HG03442 (cell line): Measurements from ENCODE around the gene KRTAP10-6.
"Not testable (repeated sequence)": the region's sequence is repeated elsewhere in the genome, so short reads cannot be mapped to it uniquely, and the experiment has no call there.

Experiments used
- ATAC-seq: cut with Tn5 transposase; IDR thresholded peaks from one replicate; pipeline ENCODE4 v1.9.1; 2021; ENCODE audit warnings: mild to moderate bottlenecking, moderate library complexity; ENCODE audit not compliant: unreplicated experiment

The KRTAP10-6 gene

DNA sequence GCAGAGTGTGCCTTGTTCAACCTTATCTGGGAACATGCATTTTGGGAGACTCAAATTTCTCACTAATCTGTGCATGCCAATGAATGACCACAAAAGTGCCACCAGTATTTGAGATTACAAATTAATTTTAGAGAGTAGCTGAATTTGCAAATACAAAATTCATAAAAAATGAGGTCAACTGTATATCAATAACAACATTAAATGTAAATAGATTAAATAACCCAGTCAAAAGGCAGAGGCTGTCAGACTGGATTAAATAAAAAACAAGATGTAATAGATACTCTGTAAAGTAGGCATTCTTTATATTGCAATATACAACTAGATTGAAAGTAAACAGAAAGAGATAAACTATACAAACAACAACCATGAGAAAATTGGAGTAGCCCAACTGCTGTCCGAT is 28.2 kb downstream of the KRTAP10-6 start:
- ATAC-seq: no peak

DNA sequence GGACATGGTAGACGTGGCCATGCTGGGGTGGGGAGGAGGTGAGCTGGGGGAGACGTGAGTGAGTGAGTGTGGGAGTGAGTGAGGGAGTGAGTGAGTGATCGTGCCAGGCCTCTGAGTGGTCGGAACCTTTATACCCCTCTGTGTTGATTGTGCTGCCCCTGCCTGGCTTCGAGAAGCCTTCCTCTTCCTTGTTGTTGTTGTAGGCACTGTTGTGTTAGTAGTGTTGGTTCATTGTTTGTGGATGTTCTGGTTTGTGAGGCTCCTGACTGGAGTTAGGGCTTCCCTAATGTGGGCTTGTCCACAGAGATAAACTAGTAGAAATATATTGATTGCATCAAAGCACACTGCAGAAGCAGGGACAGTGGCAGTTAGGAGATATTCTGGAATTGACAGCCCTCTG is 33.6 kb downstream of the KRTAP10-6 start, which contains the start of gene KRTAP10-3:
KRTAP10-3 (minus strand) TSS at position 101 of the 400 bp plus-strand sequence; CDS start at position 21, 80 bp downstream.
- ATAC-seq: no peak

DNA sequence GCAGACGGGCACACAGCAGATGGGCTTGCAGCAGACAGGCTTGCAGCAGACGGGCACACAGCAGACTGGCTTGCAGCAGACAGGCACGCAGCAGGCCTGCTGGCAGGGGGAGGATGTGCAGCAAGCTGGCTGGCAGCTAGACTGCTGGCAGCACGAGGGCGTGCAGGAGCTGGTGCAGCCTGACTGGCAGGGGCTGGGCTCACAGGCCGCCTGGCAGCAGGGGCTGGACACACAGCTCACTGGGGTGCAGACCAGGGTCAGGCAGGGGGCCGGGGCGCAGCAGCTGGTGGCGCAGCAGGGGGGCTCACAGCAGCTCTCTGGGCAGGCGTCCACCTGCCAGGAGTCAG is 34.0 kb downstream of the KRTAP10-6 start:
- ATAC-seq: not testable (repeated sequence)

DNA sequence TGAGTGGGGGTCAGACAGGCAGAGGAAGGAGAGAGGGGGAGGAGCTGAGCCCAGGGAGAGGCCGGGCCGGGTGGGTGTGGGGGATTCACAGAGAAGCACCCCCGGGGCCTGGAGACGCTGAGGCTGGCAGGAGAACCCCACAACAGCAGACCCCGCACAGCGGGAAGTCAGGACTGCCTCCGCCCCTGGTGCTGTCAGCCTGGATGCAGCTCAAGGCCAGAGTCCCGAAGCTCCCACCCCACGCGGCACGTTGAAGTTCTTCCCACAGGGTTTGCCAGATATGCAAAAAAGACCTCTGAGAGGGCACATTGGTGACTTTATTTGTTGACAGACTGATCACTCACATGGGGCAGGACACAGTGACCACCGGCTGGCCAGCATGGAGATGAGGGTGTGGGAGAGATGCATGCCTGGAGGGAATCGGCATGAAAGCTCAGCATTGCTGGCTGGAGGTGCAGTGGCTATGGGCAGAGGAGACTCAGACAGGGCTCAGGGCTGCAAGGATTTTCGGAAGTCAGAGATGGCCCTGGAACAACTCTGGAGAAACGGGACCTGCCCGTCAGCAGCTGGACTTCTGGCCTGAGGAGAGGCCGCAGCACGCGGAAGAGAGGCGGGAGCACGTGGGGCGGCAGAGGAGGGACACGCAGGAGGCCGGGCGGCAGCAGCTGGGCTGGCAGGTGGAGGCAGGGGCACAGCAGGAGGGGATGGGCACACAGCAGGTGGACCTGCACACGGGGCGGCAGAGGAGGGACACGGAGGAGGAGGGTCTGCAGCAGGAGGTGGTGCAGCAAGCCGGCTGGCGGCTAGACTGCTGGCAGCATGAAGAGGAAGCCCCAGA is 34.6 kb downstream of the KRTAP10-6 start:
- no peak for ATAC-seq

DNA sequence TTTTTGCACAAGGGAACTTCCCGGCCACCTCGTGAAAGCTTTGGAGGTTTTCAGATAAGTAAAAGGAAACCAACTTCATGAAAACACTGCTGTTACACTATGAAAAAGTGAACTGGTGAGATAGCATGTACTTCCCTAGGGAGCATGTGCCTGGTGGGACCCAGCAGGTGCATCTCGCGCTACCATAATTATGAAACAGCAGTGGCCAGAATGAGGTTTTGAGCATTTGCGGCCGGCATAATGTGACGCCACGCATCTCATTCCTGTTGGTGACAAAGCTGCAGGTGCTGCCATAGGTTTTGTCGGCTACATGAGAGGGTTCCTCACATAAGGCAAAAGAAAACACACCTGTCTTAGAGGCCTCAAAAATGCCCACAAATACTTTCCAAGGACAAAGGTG is 35.4 kb downstream of the KRTAP10-6 start:
- ATAC-seq: no peak

DNA sequence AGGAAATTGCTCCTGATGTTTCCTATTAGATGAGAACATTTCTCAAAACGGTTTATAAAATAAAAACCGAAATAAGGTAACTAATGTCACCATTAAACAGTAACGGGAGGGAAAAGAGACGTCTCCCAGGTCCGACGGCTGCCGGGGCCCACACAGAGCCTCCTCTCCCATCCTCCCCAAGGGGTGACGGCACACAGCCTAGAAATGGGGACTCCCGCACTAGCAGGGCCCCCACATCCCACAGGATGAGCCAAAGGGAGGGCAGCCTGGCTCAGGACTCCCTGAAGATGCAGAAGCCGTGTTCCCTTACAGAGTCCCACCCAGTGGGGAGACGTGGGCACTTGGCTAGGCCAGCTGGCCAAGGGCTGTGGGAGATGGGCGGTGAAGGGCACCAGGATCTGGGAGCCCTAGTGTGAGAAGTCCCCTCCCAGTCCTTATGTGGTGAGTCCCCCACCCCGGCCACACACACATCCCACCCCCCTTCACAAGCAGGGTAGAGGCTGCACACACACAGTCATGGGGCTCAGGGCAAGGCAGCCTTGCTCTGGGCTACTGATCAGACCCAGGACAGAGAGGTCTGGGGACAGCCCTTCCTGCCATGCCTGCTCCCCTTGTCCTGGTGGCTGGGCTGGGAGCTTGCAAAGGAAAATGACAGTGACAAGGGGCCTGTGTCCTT is 37.0 kb downstream of the KRTAP10-6 start:
- no peak for ATAC-seq

DNA sequence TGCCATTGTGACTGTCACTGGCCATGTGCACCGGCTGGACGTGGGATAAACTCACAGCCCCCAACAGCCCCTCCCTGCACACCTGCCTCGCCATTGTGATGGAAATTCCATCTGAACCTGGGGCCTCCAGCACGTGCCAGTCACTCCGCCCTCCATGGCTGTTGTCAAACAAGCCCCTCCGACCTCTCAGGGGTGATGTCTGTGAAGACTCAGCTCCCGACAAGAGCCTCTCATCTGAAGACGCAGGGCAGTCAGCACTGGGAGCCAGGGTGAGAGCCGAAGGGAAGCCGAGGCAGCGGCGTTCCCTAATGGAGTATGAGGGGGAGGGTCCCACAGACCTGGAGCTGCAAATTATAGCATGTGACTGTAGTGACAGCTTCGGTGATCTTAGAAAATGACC is 39.6 kb downstream of the KRTAP10-6 start:
- ATAC-seq: no peak

DNA sequence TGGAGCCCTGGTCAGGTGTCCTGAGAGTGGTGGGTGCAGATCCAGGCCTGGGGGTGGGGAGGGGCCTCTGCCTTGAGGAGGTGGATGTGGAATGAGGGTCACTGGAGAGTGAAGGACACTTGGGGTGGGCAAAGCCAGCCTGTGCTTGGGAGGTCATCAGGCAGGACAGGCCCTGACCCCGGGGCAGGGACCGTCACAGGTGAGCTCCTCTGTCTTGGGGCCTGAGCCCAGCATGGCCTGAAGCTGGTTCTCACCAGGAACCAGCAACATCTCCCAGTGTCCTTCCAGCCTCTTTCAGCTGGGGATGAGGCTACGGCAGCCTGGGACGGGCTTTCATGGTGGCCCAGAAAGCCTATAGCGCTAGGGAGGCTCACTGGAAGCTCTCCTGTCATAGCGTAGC is 40.2 kb downstream of the KRTAP10-6 start:
- ATAC-seq: no peak

DNA sequence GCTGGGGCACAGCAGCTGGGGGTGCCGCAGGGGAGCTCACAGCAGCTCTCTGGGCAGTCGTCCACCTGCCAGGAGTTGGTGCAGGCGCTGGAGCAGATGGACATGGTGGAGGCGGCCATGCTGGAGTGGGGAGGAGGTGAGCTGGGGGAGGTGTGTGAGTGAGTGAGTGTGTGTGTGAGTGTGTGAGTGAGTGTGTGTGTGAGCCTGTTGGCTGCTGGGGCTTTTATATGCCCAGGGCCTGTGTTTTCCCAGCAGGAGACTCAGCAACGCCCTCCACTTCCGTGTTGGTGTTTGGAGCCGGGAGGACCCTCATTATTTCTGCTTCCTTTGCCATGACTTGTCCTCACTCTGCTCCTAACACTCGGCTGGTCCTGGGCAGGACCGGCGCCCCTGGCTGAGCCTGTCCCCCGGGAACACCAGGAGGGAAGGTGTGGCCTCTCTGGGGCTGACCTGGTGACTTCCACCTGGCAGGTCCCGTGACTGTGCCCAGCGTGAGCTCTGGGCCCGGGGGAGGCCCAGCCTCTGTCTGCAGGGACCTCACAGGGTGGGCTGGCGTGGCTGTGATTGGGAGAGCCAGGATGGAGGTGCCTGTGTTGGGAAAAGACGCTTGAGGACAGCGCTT is 40.9 kb downstream of the KRTAP10-6 start, which contains the start of gene KRTAP10-2:
KRTAP10-2 (minus strand) TSS at position 166 of the 622 bp plus-strand sequence; CDS start at position 119, 47 bp downstream.
- no peak for ATAC-seq

DNA sequence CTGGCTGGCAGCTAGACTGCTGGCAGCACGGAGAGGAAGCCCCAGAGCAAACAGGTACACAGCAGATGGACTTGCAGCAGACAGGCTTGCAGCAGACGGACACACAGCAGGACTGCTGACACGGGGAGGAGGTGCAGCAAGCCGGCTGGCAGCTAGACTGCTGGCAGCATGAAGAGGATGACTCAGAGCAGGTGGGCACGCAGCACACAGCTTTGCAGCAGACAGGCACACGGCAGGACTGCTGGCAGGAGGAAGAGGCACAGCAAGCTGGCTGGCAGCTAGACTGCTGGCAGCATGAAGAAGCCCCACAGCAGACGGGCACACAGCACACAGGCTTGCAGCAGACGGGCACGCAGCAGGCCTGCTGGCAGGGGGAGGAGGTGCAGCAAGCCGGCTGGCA is 41.5 kb downstream of the KRTAP10-6 start:
- no peak for ATAC-seq

DNA sequence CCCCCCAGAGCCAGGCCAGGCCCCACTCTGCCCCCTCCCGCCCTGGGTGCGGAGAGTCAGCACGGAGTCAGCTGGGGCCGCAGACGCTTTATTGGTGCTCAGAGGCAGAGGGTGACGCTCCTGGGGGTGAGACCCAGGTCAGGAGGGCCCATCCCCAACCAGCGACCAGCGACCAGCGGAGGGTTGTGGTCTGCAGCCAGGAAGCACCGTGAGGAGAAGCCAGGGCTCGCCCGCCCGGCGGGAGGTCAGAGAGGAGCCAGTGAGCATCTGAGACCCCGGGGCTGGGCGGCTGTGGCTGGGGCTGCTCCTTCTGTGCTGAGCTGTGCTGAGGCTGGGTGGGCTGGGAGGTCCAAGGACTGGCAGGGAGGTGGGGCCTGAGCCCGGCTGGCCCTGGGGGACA is 42.0 kb downstream of the KRTAP10-6 start:
- ATAC-seq: not testable (repeated sequence)

DNA sequence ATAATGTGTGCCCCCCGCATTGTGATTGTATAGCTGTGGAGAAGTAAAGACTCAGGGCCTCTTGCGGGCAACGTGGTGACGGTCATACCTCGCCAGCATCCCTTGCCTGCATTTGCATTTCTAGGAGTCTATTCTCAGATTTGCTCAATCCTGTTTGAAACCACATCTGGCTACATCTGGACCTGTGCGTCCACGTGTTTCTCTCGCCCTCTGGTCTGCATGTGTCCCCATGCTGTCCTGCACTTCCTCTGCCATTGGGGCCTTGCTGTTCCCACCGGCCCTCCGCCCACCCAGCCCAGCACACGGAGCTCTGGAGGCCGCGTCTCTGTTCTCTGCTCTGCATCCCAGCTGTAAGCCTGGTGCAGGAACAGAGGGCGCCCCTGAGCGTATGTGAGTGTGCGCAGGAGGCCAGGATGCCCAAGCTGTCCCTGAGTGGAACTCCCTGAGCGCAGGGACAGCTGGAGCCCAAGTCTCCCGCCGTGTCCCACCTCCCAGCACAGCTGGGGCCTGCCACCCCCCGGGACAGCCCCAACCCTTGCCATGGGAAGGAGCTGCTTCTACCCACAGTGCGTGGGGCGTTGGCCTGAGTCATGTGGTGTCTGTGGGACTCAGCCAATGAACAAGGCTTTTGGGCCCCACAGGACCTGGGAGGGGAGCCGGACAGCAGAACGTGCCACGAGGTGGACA is 42.6 kb downstream of the KRTAP10-6 start:
- no peak for ATAC-seq

DNA sequence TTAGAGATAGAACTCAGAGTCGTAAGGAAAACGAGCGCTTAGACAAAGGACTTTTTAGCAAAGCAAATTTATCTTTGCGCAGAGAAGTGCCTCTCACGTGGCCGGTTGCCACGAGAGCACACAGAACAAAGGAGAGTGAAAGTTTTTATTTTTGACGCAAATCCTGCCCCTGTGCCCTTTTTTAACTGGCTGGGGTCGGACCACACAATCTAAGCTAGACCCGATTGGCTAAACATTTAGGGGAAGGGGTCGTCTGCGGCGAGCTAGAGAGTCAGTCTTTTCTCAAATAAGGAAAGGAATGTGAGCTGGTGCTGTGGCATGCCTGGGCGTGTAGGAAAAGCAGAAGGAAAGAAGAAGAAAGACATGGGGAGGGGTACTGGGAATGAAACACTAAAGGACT is 43.4 kb downstream of the KRTAP10-6 start:
- no peak for ATAC-seq

DNA sequence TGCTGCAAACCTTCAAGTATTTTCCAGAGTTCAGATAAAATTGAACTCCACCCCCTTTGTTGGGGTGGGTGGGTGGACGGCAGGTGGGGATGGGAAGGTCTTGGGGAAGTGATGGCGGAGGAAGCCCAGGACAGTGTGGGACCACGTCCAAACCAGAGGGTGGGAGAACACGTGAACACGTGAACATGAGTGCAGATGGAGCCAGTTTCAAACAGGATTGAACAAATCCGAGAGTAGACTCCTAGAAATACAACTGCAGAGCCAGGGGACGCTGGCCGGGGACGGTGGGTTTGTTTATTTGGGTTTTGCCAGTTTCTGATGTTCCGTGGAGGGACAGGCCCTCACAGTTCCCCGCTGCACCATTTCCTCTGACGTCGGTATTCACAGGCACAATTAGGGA is 43.9 kb downstream of the KRTAP10-6 start:
- no peak for ATAC-seq

DNA sequence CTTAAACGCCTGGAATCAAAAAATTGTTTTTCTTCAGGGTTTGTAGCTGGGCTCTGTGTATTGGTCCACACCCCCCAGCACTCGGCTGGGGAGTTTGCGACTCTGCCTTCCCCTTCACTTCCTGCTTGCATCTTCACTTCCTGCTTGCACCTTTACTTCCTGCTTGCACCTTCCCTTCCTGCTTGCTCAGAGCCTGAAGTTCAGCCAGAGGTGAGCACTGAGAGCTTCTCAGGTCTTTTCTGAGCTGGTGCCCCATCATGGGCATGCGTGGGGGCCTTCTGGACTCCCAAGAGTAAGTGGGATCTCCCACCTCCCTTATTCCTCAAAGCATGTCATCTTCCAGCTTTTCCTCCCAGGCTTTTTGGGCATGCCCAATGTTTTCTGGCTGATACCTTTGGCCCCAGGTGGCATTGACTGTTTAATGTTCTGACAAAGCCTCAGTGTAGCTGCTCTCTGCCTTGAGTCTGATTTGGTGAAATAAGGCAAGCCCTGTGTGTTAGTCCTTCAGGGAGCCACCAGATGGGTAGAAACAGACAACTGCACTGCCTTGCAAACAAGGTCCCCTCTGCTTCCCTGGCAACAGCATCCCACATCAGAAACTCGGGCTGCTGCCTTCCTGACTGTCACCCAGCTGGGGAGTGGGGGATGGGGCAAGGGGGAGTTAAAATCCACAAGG is 44.5 kb downstream of the KRTAP10-6 start:
- no peak for ATAC-seq

DNA sequence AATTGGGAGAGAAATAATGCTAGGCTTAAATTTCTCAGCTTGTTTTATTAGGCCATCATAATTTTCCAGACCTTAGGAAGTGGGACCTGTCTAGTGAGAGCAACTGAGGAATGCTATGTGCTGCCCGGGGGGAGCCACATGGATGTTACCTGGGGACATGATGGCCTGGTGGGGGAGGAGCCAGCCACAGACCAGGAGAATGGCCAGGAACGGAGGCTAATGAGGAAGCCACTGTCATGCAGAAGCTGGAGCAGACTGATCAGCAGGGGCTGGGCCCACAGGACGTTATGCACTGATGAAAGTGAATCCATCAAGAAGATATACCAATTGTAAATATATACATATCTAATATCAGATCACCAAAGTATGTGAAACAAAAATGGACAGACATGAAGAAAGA is 47.7 kb downstream of the KRTAP10-6 start:
- ATAC-seq: no peak

DNA sequence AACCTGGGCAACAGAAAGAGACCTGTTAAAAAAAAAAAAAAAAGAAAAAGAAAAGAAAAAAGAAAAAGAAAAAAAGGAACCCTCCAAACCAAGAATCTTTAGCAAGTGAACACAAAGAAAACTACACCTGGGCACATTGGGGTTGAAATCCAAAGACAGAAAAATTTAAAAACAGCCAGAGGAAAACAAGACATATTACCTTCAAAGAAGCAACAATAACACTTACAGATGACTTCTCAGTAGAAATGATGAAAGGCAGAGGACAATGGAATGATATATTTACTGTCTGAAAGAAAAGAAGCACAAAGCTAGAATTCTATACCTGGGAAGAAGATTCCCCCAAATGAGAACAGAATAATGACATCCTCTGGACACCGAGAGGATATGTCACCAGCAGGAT is 49.6 kb downstream of the KRTAP10-6 start:
- ATAC-seq: no peak
